HG03432 (cell line): ENCODE results near the gene MASTL.
"Not testable (repeated sequence)": the region's sequence is repeated elsewhere in the genome, so short reads cannot be mapped to it uniquely, and the experiment has no call there.

Source experiments
- ATAC-seq: cut with Tn5 transposase; IDR thresholded peaks from one replicate; pipeline ENCODE4 v1.9.1; 2021; ENCODE audit warnings: mild to moderate bottlenecking, moderate library complexity; ENCODE audit not compliant: unreplicated experiment

MASTL gene

DNA sequence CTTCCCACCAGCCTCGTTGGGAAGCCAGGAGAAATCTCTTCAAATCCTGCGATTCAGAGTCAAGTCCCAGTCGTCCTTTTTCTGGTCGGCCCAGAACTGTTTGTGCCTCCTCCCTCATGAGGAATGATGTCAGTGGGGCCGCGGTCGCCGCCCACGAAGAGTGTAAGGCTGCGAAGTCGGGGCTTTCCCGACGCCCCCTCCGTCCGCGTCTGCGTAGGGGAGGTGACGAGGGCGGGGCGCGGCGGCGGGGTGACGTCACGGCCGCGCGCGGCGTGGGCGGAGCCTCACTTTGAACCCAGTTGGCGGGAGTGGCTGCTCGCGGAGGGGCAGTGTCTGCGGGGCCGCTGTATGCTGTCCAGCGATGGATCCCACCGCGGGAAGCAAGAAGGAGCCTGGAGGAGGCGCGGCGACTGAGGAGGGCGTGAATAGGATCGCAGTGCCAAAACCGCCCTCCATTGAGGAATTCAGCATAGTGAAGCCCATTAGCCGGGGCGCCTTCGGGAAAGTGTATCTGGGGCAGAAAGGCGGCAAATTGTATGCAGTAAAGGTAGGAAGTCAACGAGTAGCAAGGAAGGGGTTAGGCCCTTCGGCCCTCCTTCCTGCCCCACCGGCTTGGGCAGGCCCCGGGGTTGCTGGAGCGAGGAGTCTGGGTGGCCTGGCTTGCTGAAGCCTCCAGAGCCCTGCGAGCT, at the start of gene MASTL:
Gene MASTL (plus strand): TSS at position 287 of the 689 bp plus-strand sequence. CDS start 75 bp downstream, at position 362.
- peak; percentile 82 for ATAC-seq

DNA sequence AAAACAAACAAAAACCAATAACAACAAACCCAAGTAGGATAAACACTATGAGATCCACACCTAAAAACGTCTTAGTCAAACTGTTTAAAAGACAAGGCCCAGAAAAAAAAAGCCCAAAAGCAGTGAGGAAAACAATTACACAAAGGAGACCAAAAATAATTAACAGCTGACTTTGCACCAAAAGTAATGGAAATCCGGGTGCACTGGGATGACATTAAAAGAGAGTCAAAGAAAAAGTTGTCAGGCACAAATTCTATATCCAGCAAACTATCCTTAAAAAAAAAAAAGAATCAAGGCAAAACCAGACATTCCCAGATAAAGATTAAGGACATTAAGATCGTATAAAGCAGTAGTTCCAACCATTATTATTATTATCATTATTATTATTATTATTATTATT, 47.0 kb upstream of the MASTL start:
- no peak for ATAC-seq

DNA sequence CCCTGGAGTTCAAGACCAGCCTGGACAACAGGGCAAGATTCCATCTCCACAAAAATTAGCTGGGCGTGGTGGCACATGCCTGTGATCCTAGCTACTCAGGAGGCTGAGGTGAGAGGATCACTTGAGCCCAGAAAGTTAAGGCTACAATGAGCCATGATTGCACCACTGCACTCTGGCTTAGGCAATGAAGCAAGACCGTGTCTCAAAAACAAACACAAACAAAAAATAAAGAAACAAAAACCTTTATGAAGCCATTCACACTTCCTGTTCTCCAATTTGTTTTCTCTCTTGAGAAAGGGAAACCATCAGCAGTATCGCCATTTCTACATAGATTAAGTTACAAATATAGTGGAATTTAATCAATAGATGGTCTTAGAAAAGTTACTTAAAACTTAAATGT, 20.8 kb upstream of the MASTL start:
- ATAC-seq = no peak

DNA sequence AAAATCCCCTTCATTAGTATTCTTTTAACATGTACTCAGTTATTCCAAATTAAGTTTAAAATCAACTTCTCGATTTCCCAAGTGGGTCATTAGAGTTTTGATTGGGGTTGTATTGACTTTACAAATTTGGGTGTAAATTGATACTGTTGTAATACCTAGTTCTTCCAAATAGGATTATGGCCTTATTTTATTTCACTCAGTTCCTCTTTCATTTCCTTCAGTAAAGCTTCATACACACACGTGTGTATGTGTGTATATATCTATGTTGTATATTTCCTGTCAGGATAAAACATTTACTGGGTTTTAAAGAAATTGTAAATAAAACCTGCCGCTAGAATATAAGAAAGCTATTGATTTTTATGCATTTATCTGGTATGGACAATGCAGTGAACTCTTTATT, 16.9 kb upstream of the MASTL start:
- ATAC-seq = no peak

DNA sequence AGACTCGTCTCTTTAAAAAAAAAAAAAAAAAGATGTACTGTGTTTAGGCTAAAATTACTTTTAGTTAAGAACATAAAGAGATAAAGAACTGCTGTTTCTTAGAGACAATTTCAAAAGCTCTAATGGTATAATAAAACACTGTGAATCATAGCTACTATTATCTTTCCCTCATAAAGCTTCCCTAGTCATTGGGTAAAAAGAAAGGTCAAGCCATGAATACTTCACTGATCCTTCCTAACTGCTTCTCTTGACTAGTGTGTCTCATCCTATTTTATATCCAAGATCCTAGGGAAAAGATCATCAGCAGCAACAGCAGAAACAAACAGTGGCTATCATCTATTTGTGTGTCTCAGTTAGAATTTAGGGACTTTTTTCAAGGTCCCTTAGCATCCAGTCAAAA, 11.5 kb upstream of the MASTL start:
- ATAC-seq = no peak

DNA sequence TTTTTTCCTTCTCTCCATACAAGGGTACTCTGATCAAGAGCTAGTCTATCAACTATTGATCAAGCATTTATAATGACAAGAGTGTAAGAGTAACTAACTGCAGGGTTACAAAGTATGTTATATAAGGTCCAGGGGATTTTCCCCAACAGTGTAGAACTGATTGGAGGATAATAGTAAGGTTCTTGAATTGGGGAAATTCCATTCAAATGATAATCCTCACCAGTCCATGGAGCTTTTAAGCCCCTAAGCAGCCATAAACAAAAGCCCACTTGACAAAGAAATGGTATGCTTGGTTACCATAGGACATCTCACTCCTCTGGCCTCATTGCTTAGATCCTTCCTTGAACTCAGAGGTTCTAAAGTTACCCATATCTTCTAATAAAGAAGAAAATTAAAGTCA, 9.2 kb upstream of the MASTL start:
- no peak for ATAC-seq

DNA sequence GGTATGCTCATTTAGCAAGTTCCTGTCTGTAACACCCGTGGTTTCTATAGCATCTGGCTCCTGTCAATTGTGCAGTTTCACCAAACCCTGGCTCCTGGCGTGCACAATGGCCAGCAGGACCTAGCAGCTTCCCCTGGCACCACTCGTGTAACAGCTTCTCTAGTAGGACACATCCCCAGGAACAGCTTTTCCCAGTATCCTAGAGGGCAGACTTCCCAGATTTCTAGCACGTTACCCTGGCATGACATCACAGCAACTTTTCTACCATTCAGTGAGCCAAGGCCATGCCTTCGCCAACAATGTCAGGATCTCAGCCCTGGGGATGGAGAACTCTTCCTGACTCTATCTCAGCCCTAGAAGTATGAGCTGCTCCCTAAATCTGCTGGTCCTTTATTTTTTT, 7.5 kb upstream of the MASTL start:
- ATAC-seq = no peak

DNA sequence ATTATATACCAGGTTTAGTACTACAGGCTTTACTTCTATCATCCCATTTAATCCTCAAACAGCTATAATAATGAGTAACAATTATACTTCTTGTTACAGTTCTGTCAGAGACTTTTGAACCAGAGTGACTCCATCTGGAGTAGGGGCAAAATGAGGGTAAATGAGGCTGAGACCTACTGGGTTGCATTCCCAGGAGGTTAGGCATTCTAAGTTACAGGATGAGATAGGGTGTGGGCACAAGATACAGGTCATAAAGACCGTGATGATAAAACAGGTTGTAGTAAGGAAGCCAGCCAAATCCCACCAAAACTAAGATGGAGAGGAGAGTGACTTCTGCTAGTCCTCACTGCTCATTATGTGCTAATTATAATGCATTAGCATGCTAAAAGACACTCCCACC, 4.9 kb upstream of the MASTL start:
- ATAC-seq = no peak

DNA sequence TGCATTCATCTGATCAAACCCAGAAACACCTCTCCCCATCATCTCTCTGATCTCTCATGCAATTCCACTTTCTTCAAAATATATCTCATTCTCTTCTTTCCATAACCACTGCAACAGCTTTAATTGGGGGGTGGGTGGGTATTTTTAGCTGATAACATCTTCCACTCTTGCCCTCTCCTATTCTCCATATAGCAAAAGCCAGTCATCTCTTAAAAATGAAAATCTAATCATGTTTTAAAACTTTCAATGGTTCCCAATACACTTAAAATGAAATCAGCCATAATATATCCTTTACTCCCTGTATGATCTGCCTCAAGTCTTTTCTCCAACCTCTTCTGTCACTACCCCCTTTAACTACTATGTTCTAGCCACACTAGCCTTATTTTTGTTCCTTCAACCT, 2.5 kb upstream of the MASTL start:
- ATAC-seq = no peak

DNA sequence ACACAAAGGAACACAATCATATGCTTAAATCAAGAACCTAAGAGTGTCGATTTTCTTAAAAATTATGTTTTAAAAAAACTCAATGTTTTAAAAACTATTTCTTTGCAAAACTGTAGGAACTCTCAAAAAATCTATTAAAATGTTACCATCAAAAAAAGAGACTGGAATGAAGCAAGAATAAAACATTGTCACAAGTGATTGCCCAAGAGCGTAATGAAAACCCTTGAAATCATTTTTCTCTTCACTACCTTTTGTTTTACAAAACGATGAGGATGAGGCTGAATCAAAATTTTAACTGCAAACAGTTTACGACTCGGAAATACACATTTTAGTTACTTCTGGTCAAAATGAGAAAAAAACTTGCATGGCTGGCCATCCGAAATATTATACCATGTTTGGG, 1.8 kb upstream of the MASTL start:
- ATAC-seq = no peak

DNA sequence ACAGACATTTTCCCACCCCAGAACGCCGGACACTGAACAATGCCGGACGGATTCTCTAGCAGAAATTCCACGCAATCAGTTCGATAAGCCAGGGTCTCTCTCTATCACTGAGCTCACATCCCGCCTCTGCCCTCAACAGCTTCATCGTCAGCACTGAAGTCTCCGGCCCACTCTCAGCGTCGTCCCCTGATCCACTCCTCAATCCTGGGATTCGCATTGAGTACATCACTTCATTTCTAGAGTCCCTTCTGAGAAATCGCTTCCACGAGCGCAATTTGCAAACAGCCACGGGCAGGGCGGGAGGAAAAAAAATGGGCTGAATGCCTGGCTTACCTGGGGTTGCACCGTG, 1.3 kb upstream of the MASTL start:
- ATAC-seq = peak; percentile 3

DNA sequence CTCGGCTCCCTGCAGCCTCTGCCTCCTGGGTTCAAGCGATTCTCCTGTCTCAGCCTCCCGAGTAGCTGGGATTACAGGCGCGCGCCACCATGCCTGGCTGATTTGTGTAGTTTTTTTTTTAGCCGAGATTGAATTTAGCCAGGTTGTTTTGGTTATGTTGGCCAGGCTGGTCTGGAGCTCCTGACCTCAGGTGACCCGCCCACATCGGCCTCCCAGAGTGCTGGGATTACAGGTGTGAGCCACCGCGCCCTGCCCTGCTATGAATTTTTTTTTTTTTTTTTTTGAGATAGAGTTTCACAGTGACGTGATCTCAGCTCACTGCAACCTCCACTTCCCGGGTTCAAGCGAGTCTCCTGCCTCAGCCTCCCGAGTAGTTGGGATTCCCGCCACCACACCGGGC, 1.4 kb downstream of the MASTL start:
- not testable (repeated sequence) for ATAC-seq

DNA sequence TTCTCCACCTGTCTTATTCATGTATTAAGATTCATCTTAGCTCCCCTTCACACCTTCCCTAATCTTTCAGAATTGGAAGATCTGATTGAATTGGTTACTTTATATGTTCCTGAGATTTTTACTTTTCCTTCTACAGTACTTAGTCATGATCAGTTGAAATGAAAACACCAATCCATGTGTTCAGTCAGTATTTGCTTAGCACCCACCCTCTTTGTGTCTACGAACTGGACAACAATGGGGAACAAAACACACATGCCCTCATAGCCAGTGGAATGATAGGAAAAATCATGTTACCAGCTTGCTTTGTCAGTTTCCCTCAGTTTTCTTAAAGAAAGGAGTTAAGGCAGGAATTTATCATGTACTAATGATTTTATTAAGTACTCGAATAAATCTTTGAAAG, 2.0 kb downstream of the MASTL start:
- no peak for ATAC-seq

DNA sequence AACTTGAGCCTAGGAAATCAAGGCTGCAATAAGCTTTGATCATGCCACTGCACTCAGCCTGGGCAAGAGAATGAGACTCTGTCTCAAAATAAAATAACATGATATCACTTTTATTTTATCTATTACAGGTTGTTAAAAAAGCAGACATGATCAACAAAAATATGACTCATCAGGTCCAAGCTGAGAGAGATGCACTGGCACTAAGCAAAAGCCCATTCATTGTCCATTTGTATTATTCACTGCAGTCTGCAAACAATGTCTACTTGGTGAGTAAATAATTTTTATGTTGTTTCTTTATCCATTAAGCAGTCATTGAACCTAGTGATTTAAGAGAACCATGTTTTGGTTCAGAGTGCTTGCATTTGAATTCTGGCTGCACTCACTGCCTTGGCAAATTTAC, 3.3 kb downstream of the MASTL start:
- ATAC-seq = no peak

DNA sequence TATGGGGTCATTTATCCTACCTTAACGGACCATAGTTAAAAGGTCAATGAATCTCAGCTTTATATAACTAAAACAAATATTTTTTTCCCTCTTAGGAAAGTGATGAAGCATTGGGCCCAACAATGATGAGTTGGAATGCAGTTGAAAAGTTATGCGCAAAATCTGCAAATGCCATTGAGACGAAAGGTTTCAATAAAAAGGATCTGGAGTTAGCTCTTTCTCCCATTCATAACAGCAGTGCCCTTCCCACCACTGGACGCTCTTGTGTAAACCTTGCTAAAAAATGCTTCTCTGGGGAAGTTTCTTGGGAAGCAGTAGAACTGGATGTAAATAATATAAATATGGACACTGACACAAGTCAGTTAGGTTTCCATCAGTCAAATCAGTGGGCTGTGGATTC, 14.7 kb downstream of the MASTL start:
- ATAC-seq = no peak

DNA sequence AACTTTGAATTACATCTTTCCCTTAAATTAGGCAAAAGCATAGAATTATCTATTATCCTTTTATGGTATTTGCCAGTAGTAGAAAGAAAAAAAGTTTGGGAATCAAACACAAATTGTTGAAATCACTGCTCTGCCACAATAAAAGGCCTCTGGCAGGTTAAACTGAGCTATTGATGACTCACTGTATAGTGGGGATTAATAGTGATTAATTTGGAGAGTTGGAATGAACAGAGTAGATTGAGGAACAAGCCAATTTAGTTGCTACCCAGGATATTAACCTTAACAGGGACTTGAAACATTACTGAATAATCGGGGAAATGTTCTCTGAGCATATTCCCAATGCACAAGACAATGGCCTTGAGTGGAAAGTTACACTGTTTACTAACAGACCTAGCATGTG, 33.1 kb downstream of the MASTL start:
- no peak for ATAC-seq

DNA sequence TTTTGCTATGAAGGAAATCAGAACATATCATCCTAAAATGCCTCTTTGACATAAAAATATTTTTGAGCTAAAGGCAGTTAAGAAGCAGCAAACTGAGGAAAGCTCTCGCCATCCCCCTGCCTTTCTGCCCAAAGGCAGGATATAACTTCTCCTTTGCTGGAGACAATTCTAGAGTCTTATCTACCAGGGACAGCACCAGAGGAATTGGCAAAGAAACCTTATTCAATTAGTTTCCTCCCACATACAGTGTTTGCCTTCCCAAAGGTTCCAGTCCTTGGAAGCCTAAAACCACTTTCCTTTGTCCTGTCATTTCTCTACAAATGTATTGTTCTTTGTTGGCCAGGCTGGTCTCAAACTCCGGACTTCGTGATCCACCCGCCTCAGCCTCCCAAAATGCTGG, 33.7 kb downstream of the MASTL start:
- no peak for ATAC-seq

DNA sequence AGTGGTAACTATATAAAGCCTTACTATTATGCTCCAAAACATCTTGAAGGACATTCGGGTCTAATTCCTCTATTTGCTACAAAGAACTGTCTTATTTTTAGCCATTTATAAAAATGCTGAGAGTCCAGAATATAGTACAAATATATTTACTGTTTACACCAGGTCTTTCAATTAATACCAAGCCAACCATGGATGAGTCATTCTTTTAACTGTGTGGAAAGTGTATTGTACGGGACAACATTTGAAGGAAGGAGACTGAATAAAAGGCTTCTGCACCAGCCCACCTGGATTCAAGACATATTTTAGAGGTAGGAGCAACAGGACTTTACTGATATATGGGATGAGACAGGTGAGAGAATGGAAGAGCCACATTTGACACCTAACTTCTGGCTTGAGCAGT, 35.4 kb downstream of the MASTL start:
- no peak for ATAC-seq

DNA sequence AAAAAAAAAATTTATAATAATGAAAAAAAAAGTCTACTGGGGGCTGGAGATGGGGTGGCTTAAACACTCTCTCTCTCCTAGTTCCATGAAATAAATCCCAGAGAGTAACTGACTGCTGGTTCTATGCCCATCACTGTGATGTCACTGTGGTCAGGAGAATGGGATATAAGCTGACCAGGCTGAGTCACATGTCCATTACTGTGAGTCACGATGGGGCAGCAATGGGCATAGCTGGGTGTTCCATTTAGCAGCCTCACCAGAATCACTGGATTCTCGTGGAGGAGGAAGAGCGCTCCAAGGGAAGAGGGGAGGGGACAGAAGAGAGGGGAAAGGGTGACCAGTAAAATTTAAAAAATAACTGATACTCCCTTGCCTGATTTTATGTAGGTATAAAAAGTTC, 37.1 kb downstream of the MASTL start:
- no peak for ATAC-seq

DNA sequence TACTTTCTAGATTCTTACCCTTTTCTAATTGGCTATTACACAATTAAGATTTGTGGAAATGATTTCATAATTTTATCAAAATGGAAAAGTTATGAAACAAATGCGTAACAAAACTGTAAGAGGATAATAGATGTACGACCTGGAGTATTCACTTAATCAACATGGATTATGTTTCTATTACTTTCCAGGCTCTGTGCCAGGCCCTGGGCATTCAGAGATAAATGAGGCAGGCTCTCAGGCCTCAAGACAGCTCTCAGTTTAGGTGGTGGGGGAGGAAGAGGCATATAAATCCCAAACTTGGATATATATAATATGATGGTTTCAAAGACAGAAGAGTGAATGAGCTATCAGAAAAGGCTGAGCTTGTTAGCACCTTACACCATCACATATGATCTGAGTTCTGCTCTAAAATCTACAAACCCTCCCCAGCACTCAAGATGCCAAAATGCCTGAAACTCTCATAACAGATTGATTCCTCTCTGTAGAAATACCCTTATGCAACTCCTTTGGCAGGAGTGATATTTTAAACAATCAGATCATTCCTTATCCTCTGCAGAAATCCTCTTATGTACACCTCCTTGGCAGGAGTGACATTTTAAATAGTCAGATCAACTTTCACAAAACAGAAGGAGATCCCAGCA, 42.9 kb downstream of the MASTL start:
- ATAC-seq = no peak

DNA sequence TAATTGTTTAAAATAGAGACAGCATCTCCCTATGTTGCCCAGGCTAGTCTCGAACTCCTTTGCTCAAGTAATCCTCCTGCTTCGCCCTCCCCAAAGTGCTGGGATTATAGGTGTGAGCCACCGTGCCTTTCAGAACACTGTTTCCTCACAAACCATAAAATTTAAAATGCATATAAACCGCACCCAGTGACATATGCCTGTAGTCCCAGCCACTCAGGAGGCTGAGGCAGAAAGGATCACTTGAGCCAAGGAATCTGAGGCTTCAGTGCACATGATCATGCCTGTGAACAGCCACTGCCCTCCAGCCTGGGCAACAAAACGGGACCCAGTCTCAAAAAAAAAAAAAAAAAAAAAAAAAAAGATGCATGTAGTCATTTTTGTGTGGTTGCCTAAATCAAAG, 48.7 kb downstream of the MASTL start:
- no peak for ATAC-seq

DNA sequence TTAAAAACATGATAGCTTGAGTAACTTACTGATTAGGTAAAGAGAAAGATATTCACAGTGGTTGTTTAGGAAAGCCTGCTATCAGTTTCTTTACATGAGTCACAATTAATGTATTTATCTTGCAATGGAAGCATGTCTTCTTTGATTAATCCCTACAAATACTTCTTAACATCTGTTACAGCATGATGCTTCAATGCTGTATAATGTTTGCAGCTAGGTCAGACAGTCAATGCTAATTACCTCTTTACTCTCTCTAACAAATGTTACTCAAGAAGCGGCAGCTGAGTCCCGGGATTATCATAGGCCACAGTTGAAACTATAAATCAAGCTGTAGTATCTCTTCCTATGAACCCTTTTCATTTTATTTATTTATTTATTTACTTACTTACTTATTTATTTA, 52.2 kb downstream of the MASTL start:
- no peak for ATAC-seq

DNA sequence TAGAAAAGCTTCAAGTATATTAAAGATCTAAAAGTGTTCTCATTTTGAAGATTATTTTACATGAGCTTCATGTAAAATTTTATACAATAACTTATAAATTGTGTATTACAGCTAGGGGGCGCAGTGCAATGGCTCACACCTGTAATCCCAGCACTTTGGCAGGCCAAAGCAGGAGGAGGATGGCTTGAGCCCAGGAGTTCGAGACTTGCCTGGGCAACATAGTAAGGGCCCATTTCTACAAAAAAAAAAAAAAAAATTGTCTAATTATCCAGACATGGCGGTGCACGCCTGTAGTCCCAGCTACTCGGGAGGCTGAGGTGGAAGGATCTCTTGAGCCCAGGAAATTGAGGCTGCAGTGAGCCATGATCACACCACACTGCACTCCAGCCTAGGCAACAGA, 68.8 kb downstream of the MASTL start:
- ATAC-seq = peak; percentile 47
